Activated T-cell treated with anti-CD3 and anti-CD28 coated beads, Interleukin-2, amount 50 U/mL, for 1 hour (primary cell): ENCODE data around the gene STRBP.

Experiments used
- DNase-seq: peaks from one replicate; pipeline ENCODE4 v3.0.0-alpha.2; 2020

The STRBP gene

DNA sequence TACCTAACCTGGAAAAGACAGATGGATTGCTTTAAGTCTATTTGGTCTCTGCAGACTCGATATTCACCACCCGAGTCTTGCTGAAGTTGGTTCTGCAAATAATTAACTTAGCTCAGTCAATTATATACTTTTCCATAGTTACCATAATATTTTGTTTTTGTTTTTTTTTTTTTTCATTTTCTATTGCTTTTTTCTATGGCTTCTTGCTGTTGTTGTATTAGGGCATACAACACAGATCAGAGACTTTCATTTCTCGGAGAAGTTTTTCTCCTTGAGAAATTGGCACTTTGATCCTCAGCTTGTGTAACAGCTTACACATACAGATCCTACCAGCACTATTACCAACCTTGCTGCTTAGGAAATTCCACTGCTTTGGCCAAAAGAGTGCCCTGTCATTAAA lies 146.9 kb downstream of the STRBP start:
- no peak for DNase-seq

DNA sequence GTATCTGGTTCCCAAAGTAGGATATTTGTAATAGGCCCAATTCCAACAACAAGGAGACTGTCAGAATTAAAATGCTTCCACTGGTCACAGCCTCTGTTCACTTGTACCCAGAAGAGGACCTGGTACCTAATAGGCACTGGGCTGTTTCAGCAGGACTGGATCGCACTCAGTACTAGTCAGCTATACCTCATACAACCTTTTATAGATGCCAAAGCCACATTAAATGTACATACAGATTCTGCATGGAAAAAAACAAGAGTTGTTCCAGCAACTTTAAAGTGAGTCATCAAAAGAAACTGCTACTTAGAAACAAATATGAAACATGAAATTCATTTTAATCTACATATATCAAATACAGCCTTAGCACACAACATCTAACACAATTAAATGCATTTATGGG lies 147.4 kb downstream of the STRBP start:
- no peak for DNase-seq

DNA sequence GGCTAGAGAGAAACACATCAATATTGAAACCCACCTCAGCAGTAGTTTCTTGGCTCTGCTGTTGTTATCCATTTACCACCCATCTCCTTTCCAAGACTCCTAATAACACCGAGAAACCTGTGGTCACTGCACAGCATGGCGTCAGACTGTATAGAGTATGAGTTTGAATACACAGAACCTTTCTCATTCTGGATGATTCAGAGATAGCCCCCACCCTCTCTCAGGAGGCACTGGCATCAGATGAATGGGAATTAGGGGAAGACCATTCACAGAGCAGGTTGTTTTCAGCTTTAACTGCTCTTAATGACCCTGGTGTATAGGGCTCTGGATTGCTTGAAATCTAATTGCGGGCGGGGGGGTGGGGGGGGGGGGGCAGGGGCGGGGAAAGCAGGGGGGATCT lies 148.3 kb downstream of the STRBP start:
- no peak for DNase-seq

DNA sequence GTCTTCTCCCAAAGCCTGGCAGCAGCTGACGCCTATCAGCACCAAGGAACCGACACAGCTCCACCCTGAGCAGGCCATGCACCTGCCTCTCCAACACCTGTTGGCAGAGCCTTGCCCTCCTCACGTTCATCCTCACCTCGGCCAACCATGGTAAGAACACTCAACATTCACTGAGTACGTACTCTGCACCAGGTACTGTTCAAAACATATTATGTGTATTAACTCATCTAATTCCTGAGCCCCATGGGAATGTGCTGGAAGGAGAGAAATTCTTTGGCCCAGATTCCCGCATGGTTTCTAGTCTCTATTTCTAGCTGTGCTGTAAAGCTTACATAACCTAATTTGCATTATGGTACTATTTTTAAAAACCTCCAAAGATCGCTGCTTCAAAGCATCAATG lies 148.8 kb downstream of the STRBP start:
- no peak for DNase-seq

DNA sequence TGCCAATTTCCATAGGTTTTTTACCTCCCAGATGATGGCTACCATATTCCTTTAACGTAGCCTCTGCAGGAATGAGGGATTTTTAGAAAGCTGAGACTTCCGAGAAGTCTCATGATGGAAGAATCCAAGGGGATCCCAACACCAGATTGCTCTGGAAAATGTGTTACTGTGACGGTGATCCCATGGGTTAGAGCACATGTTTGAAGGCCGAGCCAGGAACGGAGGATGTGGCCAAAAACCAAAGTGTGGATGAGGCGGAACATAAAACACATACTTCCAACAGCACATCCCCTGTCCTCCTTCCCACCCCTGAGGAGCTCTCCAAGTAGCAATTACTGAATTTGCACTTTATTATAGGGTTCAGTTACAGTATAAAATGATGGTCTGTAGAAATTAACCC lies 152.3 kb downstream of the STRBP start:
- DNase-seq: no peak

DNA sequence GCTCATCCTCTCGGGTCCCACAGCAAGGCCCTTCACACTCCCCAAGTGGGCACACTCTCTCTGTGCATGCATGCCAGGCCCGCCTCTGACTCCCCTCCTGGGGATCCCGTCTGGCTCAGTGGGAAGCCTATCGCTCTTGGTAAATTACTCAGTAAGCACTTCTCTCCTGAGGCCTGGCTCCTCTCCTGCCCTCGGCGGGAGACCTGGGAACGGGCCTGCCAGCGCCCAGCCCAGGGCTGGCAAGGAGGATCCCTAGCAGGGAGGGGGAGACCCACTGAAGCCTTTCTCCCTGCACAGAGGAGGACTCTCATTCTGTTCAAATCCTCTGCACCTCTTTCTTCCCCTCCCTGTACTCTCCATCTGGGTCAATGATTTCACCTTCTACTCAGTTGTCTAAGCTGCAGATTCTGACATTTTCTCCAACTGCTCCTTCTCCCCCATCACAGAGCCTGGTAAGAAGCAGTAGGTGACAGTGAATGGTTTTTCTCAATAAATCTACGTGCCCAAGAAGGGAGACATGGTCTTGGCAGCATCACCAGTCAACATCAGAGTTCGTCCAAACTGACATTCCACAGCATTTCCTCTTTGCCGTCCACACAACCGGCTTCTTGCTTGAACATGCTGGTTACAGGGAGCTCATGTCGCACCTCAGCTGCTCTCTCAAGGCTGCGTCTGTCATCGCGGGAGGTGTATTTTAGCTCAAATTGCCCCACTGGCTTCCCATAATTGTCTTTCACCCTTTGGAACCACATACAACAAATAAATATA lies 153.1 kb downstream of the STRBP start:
- DNase-seq: no peak

DNA sequence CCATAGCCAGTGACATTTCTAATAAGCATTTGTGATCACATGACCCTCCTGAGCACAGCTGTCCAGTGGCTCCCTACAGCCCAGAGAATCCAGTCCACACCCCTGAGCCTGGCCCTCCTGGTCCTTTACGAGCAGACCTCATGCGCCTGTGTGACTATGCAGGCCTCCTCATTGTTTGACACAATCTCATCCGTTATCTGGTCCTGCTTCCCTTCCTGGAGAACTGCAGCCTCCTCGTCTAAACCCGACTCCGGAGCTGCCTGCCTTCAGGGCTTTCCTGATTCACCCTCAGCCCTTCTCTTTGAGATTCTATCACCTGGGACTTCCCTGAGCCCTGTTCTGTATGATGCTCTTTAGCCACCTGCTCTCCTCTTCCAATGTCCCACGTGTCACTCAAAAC lies 155.2 kb downstream of the STRBP start:
- no peak for DNase-seq

DNA sequence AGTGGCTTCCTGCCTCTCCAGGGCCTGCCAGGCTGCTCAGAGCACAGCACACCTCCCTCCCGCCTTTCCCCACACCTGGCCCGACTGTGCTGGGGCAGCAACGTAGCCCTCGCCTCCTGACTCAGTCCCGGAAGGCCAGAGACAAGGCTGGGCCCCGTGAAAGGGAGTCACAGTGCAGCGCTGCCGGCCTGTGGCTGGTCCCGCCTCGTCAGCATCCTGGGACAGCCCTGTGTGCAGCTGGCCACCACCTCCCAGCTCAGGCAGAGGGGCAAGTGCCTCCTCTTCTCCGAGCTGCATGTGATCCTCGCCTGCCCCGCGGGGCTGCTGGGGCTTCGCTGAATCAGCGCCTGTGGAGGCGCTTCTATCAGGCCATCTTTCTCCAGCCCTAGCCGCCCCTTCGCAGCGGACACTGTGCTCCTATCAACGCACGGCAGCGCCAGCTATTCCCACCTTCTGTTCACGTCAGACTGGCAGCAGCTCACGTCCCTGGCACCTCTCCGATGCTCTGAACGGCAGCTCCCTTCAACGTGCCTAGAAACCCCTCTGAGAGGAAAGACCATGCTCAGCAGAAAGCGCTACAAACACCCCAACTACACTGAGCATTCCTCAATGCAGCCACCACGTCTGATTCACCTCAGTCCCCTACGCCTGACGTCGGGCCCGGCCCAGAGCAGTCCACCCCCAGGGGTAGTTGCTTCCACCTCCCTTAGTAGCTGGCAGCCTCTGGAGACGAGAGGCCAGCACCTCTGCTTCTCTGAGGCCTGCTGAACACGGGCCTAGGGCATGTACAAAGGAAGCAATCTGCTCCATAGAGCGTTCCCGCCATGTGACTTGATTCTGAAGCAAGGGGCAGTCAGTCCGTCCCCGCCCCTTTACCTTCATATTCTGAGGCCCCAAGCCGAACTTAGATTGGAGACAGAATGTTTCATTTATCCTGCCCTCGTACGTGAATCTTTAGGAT lies 156.1 kb downstream of the STRBP start:
- no peak for DNase-seq

DNA sequence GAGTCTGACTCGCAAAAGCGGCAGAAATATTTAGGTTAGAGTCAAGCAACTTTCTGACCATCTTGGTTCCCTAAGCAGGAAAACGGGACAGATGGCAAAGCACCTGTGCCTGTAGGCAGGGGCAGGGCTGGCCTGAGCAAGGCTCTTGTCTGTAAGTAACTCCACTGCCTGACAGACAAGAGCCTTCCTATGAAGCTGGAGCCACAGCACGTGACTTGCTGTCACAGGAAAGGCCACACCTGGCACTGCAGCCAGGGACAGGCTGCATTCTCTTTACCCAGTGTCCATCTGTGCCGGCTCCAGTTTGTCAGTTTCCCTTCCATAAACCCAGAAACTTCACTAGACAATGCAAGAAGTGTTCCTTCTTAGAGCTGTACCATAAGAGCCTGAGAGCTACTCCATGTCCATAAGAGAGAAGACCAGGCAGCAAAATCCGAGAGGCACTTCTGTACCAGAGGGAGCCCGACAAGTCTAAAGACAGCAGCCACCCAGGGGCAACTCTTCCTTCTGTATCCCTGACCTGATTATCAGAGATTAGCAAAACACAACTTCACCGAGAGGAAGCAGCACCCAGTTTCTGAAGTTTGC lies 156.9 kb downstream of the STRBP start:
- DNase-seq: no peak

DNA sequence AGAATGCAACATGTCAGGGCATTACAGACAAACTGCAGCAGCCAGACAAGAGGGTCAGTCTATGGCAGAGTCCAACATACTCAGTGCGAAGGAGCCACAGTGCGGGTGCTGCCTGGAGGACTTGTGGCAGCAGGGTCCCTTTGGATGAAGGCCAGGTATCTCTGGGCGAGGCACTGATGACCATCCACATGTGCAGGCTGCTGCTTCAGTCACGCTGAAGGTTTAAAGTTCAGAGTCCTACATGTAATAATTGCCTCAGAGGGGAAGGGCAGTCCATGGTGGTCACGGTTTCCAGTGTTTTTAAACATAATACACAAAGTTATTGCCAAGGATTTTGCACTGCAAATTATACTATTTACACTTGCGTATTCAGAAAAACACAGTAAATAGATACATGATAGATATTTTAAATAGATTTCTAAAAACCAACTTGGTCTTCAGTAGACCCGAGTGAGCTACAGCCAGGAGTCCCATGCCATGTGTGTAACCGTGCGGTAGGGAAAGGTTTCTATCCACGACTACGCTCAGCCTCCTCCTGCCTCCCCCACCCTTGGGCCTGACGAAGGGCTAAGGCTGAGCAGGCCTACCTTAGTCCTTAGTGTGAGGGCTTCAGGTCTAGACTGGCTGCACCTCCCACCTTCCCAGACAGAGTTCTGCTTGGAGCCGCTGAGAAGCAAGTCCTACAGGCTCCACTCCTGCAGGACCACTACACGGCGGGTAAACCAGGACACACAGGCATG lies 158.7 kb downstream of the STRBP start:
- DNase-seq: no peak

DNA sequence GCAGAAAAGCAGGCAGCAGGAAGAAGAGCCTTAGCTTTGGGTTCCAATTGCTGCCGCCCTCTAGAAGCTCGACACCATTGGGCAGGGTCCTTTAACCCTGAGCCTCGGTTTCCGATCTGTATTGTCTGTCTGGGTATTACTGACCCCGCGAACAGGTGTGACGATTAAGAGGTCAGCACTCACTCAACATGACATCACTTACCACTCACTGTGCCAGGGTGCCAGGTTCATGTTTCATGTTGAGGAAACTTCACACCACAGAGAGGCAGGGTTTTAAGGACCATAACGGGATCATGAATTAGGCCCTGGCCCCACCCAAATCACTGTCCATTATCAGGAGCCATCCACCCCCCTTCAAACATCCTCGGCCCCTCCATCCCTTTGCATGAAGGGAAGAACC lies 159.4 kb downstream of the STRBP start:
- no peak for DNase-seq

DNA sequence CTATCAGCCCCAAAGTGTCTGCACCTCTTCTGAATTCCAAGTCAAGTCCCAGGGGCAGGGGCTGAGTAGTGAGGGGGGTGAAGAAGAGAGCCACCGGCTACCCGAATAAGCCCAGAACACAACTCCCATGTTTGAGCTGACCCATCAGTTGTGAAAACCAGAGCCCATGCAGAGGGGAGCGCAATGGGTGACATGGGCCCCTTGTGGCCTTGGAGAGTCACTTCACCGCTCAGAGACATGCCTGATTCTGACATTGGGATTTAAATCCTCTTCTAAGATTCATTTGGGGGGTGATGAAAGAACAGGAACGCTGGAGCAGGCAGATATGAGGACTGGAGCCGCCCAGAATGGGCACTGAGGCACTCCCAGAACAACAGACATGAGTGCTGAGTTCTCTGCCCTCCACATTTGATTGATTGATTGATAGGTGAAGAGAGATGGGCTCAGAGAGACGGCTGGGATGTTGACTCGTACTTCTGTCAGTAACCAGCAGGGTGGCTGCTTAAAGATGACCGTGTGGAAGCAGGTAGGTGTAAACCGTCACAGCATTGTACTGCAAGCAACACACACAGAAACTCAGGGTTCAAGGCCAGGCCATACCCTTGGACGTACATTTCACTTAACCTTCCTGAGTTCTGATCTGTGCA lies 160.6 kb downstream of the STRBP start:
- no peak for DNase-seq

DNA sequence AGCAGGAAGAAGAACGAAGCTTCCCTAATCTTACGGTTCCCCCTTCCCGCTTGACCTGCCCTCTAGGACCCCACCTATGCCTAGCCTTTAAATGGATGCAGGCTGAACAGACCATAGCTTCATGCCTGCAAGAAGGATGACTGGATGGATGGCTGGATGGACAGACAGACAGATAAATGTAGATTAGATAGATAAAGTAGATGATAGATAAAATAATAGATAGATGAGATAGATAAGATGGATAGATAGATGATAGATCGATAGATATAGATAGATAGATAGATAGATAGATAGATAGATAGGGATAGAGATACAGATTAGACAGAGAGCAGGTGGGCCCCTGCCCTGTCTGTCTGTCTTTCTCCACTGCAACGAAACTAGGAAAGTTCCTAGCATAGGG lies 162.9 kb downstream of the STRBP start:
- no peak for DNase-seq

DNA sequence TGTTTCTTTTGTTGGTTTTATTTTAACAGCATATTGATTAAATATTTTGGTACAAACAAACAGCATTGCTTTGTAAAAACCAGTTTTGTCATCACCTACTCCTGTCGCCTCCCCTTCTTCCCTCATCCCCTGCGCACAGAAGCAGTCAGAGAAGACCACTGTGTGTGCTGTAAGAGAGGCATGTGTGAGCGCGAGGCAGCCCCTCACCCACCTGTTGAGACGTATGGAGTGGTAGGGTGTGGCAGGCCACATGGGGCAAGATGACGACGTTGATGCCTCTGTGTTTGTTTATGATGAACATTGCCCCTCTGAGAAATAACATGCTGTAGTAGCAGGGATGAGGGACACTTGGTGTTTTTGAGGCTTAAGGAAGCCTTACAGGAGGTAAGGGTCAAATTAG lies 163.6 kb downstream of the STRBP start:
- no peak for DNase-seq

DNA sequence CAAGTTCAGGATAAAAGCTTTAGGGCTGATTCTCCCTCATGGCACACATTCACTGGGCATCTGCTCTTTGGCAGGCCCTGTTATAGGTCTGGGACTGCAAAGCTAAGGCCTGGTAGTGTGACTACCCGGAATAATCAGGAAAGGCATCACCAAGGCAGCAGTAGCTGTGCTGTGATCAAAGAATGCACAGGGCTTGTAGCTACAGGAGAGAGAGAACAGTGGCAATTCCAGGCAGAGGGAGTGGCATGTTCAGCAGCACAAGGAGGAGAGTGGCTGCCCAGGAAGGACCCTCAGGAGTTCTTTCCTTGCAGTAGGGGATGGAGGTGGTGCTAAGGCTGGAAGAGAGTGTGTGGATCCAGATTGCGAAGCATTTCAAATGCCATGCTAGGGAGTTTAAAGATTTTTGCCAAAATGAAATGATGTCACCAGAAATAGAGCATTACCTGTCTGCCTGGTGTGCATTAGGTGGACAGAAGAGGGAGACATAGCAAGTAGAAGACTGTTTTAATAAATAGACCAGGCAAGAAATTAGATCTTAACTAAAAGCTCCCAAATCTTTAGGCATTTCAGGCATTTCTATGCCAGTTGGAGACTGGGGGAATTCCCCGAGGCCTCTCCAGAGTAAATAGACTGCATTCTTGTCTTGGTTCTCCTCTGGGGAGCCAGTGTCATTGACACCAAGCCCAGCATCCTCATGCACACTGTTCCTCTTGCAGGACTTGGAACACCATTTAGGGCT lies 165.8 kb downstream of the STRBP start:
- no peak for DNase-seq

DNA sequence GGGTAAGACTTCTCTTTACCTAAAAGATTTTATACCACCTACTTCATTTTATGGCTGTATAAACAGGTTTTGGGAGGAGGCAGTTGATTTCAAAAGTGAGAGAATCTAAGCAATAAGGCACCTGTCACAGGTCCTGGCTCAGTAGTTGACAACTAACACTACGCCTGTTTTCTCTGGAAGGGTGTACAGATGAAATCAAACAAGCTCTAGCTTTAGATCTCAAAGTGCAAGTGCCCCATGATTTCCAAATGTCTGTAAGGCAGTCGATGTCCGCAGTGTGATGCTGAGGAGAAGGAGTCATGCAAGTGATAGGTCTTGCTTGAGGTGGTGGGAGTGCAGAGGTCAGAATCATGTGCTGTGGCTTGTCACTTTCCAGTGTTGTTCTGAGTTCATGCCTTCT lies 168.8 kb downstream of the STRBP start:
- DNase-seq: no peak

DNA sequence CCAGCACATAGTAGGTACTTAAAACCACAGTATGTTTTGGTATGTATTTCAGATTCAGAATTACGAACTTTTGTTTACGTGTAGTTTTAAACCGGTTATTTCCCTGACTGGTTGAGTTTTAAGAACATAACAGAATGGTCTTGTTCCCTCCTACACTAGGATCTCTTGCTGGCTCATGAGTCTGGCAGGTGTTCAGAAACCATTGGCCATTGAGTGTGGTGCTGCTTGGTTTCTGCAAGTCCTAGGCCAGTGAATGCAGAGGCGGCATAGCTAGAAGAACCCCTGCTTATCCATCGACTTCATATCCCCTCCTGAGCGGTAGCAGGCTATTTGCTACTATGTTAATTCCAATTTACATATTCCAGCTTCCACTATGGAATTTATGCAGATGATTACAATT lies 169.3 kb downstream of the STRBP start:
- DNase-seq: no peak

DNA sequence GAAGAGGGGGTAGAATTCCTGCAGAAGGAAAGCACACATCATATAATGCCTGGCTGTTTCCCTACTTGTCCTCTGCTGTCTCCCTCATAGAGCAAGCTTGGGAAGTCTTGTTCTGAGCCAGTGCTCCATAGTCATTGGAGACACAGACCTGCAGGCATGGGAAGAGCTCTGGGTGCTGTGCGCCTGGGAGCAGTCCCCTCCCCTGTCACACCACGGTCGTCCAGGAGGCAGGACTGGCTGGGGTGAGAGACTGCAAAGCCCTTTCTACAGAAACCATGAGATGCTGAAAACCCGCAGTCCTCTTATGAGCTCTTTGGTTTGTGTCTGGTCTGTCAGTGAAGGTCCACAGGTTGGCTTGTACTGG lies 170.3 kb downstream of the STRBP start:
- DNase-seq: no peak

DNA sequence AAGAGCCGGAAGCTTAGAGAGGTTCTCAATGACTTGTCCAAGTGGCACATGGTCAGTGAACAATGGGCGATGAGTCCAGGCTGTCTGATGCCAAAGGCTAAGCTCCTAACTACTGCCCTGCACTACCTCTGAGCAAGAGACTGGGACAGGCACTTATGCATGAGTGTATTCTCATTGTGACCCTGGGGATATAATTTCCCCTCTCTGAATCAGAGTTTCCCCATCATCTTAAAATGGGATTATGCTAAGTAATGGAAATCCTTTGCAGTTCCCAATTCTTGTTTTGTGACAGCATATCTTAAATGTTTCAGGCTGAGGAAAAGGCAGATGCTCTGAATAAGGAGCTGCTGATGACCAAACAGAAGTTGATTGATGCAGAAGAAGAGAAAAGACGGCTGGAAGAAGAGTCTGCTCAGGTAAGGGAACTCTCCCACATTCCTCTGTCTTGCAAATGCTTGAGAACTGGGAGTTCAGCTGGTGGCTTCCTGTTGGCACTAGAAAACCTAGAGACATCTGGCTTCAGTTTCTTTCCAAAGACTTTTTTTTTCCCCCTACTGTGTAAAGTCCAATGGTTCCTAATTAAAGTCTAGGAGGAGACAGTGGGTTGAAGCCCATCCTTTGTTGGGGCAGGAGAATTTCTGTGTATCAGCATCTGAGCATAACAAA lies 170.8 kb downstream of the STRBP start:
- DNase-seq: no peak

DNA sequence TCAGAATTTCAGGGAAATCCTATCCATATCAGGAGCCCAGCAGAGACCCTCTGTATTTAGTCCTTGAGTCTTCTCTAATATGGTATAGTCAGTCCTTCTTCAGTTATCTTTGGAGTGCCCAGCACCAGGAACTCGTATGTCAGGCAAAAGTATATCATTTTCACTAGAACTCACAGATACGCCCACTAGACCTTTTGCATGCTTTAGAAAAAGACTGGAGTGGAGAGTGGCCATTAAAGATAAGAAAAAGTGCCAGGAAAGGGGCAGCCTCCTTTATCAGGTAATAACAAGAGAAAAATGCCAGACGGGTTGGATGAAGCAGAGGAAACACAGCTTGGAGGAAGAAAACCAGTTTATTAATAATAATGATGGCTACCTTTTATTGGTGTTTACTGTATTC lies 171.4 kb downstream of the STRBP start:
- no peak for DNase-seq

DNA sequence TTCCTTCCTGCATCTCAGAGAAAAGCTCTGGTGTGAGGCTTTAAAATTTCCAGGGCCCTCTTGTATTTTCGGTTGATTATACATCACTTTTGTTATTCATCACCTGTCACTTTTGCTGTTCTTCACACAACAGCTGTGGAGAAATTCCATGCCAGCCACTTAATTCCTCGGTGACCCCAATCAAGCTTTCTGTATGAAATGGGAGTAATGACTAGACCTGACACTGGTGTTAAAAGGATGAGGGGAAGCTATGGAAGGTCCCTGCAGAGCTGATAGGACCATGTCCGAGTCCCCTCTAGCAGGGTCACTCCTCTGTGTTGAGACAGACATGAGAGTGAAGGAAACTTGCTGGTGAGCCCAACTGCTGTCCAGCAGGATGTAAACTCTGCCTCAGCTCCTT lies 175.2 kb downstream of the STRBP start:
- DNase-seq: no peak
